Kidney tubule cell (primary cell): ENCODE measurements around the gene AHNAK.
A peak's percentile ranks its signal among the peaks of the same experiment; 100 is the strongest.
"Not testable (repeated sequence)": the region's sequence is repeated elsewhere in the genome, so short reads cannot be mapped to it uniquely, and the experiment has no call there.

ENCODE experiments used
- DNase-seq: peaks from one replicate; pipeline ENCODE4 v3.0.0-alpha.2; 2018; ENCODE audit warnings: low spot score

The AHNAK gene

DNA sequence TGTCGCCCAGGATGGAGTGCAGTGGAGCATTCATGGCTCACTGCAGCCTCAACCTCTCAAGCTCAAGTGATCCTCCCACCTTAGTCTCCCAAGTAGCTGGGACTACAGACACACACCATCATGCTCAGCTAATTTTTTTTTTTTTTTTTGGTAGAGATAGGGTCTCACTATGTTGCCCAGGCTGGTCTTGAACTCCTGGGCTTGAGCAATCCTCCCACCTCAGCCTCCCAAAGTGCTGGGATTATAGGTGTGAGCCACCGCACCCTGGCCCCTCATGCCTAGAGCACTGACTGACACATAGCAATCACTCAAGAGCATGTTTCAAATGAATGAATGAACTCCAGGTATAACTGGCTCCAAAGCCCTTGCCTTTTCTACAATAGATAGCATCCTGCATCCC is 3.9 kb upstream of the AHNAK start:
- DNase-seq = not testable (repeated sequence)

- no peak for DNase-seq
Observed at GRCh38 chr11:62548545-62549335, 2.1 kb upstream of the AHNAK start.

GRCh38 chr11:62547691-62548281 is 1.2 kb upstream of the AHNAK start:
- DNase-seq = peak; percentile 78

DNA sequence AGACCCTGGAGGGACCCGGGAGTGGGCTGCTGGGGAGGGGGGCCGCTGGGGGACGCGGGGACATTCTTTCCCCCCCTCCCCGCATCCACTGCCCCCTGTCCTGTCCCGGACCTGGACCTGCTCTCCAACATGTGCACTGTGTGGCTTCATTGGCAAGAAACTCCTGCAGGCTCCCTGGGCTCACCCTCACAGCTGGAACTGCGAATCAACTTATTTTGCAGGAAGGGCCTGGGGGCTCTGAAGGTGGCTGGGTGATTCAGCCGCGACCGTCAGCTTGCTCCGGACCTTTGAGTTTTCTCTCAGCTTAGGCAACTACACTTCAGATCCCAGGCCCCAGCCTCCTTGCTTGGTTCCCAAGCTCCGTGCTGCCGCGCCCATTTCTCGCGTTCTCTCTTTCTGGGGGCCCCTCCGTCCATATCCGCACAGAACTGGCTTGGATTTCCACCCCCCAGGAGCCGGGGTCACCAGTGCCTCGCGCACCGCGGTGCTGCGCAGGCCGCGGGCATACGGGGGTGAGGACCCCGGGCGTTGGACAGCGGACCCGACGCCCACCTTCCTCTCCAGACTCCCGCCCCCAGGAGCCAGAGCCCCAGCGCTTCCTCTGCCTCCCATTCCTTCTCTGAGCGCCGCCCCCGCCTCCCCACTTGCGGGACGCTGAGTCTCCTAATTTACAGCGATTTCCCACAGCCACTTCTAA is 471 bp upstream of the AHNAK start:
- peak; percentile 56 for DNase-seq

GRCh38 chr11:62545437-62546243 is 966 bp downstream of the AHNAK start:
- DNase-seq = peak; percentile 97

- DNase-seq = peak; percentile 64
Observed at GRCh38 chr11:62544581-62545436, 1.8 kb downstream of the AHNAK start.

DNA sequence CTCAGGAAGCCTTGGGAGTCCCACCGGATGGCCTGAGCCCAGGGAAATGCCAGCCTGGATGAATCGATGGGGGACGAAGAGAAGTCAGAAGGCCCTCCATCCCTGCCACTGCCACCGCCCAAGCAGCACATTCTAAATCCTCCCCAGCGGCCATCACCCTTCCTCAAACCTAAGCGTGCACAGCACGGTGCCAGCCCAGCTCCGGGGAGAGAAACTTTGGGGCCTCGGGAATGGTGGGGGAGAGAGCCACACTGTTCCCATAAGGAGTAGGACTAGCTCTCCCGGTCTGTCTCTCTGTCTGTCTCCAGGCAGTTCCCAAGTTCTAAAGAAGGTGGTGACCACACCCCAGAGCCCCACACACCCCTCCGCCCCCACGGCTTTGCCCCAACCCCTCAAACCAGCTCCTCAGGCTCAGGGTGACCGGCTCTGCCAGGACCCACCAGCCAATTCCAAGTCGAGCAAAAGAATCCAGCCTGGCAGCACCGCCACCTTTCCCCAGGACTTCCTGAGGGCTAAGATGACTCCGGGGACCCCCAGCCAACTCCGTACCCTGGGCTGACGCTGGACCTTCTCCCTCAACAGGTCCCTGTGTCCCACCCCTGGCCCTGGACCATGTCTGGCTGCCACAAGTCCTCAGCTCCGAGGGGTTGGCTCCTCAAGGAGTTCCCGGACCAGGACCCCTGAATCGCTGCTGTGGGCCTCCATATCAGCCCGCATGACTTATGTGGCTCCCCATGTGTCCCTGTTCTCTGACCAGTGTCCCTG is 2.7 kb downstream of the AHNAK start:
- no peak for DNase-seq

DNA sequence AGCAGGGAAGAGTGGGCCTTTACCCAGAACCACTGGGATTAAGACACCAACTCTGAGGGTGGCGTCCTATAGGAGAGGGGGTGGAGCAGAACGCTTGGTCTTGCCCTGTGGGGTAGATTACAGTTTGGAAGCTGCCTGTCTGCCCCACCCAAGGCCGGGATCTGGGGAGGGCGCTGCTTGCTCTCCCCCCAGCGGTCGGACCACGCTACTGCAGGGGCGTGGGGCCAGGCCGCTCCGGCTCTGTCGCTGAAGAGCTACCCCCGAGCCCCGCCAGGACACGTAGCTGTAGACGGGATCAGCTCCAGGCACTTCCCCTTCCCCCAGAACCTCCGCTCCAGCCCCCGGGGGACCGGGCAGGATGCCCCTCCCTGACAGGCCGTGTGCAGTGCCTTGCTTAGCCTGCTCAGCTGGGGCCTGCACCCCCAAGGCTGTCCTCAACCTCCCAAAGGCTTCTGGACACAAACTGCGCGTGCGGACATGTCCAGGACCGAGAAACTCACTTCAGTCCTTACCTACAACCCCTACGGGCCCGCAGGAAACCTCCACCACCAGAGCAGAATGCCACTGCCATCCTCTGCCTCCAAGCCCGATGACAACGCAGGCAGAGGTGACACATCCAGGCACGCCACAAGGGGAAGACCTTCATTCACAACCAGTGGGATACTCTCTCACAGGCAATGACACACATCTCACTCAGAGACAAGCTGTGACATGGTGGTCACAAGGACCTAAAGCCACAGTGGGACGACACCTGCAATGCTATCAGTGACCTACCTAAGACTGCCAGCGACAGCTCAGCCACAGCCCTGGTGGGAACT is 3.6 kb downstream of the AHNAK start:
- DNase-seq = peak; percentile 90

DNA sequence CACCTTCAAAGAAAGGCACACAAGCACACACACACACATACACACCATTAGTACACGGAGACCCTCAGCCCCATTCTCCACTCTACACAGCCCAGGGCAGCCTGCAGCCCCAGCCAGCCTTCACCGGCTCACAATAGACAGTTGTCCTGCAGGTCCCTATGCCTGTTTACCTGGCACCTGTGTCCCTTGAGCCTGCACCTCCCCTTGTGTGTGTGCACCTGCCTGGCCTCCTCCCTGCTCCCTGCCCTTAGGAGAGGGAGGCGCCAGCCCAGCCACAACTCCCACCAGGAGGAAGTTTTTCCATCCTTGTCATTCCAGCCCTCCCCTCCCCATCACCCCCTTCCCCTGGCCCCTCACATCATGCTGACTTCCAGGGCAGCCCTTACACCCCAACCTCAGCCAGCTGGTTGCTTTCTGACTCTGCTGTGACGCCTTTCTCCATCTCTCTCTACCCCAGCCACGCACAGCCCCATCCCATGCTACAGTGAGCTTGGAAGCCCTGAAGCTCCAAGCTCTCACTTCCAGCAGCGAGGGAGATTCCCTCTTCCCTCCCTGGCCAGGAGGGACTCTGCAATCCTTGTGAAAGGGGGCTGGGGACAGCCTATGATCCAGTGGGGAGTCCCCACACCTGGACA is 4.4 kb downstream of the AHNAK start:
- peak; percentile 31 for DNase-seq

DNA sequence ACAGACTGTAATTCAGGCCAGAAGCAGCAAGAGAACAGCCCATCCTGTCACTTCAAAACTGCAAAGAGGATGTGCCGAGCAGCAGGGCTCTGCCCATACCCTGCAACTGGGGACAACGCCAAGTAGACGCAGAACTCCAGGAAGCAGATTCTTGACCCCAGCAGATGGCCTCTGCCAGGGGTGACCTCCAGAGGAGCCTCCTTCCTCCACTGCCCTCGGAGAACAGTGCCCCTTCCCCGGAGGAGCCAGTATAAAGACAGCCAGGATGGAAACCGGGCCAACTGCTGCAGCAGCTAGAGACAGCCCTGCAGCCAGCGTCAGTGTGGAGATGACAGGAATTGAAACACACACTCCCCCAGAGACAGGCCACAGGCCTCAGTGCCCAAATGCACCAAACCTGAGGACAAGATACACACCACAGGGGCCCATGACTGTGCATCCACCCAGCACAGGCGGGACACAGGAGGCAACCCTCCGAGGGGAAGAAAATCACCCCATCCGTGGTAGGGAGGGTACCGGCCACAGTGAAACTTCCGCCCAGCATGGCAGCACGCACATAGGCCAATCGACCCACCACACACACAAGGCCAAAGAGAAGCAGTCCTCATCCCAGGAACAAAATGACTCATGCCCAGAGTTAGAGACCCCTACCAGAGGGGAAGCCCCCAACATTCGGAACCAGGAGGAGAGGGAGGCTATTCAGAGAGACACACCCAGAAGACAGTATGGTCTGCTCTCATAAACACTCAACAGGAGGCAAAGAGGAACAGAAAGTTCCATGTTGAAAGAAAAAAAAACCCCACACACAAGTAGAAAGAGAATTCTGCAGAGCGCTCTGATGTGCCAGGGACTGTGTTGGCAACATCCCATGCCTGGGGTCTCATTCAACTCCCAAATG is 5.6 kb downstream of the AHNAK start:
- DNase-seq = peak; percentile 23

DNA sequence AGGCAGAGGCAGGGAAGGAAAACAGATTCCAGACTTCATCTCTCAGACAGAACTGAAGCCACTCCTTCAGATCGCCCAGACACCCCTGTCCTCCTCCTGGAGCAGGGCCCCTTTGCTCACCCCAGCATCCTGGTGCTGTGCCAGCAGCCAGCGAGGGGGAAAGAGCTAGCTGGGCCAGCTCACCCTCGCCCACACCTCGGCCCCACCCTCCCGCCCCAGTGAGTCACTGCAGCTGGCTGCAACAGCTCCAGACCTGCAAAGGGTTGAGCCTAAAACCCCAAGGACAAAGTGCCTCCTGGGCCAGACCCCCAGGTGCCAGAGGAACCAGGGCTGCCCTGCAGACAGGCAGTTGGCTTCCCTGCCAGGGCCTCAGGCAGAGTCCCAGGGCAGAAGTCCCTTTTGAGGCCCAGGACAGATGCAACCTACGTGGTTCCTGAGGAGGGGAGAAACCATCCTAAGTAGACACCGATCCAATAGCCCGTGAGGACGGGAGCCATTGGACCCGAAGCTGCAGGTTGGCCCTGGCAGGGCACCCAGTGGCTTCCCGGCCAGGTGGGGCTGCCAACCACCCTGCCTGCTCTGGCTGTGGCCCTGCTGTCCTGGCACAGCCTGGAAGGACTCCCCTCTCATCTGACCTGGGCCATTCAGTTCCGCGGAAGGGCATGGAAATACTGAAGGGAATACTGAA is 7.2 kb downstream of the AHNAK start:
- peak; percentile 93 for DNase-seq

- DNase-seq = no peak
Observed at GRCh38 chr11:62538470-62539237, 8.0 kb downstream of the AHNAK start.

- DNase-seq = no peak
Observed at GRCh38 chr11:62536301-62536957, 10.2 kb downstream of the AHNAK start.

GRCh38 chr11:62535802-62536201 is 10.8 kb downstream of the AHNAK start:
- DNase-seq = no peak

GRCh38 chr11:62534779-62535545 is 11.6 kb downstream of the AHNAK start:
- no peak for DNase-seq
